HCT116 (cell line): ENCODE data around the gene FBXL16. TPM values are rescaled to one million over a fixed set of nuclear protein-coding genes. Genes with fewer than 3 reads are reported as not detected.
A peak's percentile ranks its signal among the peaks of the same experiment; 100 is the strongest.

Experiments used
- ATAC-seq: fragments of 200-7000 bp; cut with Tn5 transposase; 2 replicates; pipeline ENCODE4 v1.9.1; 2020; ENCODE audit warnings: mild to moderate bottlenecking, moderate library complexity
- BruUV-seq: library from RNA; stranded (reverse); fragments of 400-500 nt; replicated peaks from 2 replicates; lab custom pipeline; 2021; lab: Mats Ljungman, UMichigan
- CTCF ChIA-PET: fragments of 300-600 bp; sonication (Branson Sonifier 250); formaldehyde crosslinking; loops from one replicate; lab custom pipeline; 2021; ENCODE audit warnings: antibody characterized with exemption; lab: Charles Lee
- POLR2A ChIA-PET: fragments of 300-600, 350-600 bp; sonication (Branson Sonifier 250); formaldehyde crosslinking; loops from one replicate; lab custom pipeline; 2021; ENCODE audit warnings: antibody characterized with exemption; lab: Charles Lee
- RAD21 ChIA-PET, 2 experiments: fragments of 300-600 bp; sonication (Branson Sonifier 250); formaldehyde crosslinking; loops; one replicate each; lab custom pipeline; 2023; ENCODE audit warnings: low total read pairs in 2 of 2; ENCODE audit not compliant: uncharacterized antibody in 2 of 2, unreplicated experiment in 2 of 2, low non-redundant PET in 1 of 2; lab: Charles Lee
- DNase-seq: peaks from one replicate; pipeline ENCODE4 v3.0.0-alpha.2; 2010; ENCODE audit warnings: low read depth, low spot score
- H2AFZ ChIP-seq: fragments of 200-600 bp; shearing (Covaris generic), sonication (generic); 2 replicates; pipeline ENCODE4 v1.6.1; 2017; ENCODE audit warnings: low read depth, mixed run types, mixed read lengths, antibody characterized with exemption, low read length; ENCODE audit not compliant: poor library complexity, severe bottlenecking
- H3K27ac ChIP-seq: 2 replicates; pipeline ENCODE4 v1.5.1; 2012; ENCODE audit warnings: low read depth, low read length
- H3K27me3 ChIP-seq: fragments of 200-600 bp; sonication (generic); 2 replicates; pipeline ENCODE4 v1.6.1; 2016; ENCODE audit warnings: mixed run types, low read length, mixed read lengths; ENCODE audit not compliant: insufficient read depth
- H3K36me3 ChIP-seq, 2 experiments: fragments of 200-500 bp in 1 of 2; fragments of 200-600 bp in 1 of 2; sonication (Bioruptor generic) in 1 of 2; sonication (generic) in 1 of 2; 2 replicates each; pipeline versions ENCODE4 v1.5.1 to v1.6.1; 2014 to 2016; ENCODE audit warnings: low read length in 2 of 2, inconsistent platforms in 1 of 2, mixed read lengths in 1 of 2, mixed run types in 1 of 2; ENCODE audit not compliant: insufficient read depth in 2 of 2, control insufficient read depth in 1 of 2
- H3K4me1 ChIP-seq, 2 experiments: fragments of 200-600 bp in 1 of 2; sonication (generic) in 1 of 2; 2 replicates each; pipeline versions ENCODE4 v1.5.1 to v1.6.1; 2012 to 2017; ENCODE audit warnings: low read length in 2 of 2, inconsistent platforms in 1 of 2, mild to moderate bottlenecking in 1 of 2, mixed read lengths in 1 of 2, mixed run types in 1 of 2, moderate library complexity in 1 of 2; ENCODE audit not compliant: insufficient read depth in 2 of 2, control insufficient read depth in 1 of 2
- H3K4me2 ChIP-seq: fragments of 200-600 bp; sonication (generic); 2 replicates; pipeline ENCODE4 v1.6.1; 2017; ENCODE audit warnings: mixed run types, low read length, mixed read lengths
- H3K4me3 ChIP-seq, 2 experiments: fragments of 200-600 bp in 1 of 2; sonication (generic) in 1 of 2; replicated peaks in 1 of 2; 2 replicates each; pipeline ENCODE4 v1.5.1; 2011 to 2016; ENCODE audit warnings: low read length in 2 of 2, control low read depth in 1 of 2, low read depth in 1 of 2, mild to moderate bottlenecking in 1 of 2, mixed read lengths in 1 of 2, mixed run types in 1 of 2
- H3K79me2 ChIP-seq: fragments of 200-600 bp; sonication (generic); 2 replicates; pipeline ENCODE4 v1.6.1; 2017; ENCODE audit warnings: mild to moderate bottlenecking, mixed run types, low read length, moderate library complexity, mixed read lengths; ENCODE audit not compliant: insufficient read depth
- H3K9ac ChIP-seq: fragments of 200-600 bp; sonication (generic); 2 replicates; pipeline ENCODE4 v1.6.1; 2016; ENCODE audit warnings: low read length, mixed read lengths
- H3K9me2 ChIP-seq: fragments of 200-600 bp; sonication (generic), shearing (Covaris generic); 2 replicates; pipeline ENCODE4 v1.6.1; 2017; ENCODE audit warnings: mixed run types, mild to moderate bottlenecking, moderate library complexity; ENCODE audit not compliant: insufficient read depth
- H3K9me3 ChIP-seq, 2 experiments: fragments of 200-500 bp in 1 of 2; fragments of 200-600 bp in 1 of 2; sonication (Bioruptor generic) in 1 of 2; sonication (generic) in 1 of 2; 2 replicates each; pipeline ENCODE4 v1.6.1; 2014 to 2017; ENCODE audit warnings: low read length in 2 of 2, mixed read lengths in 2 of 2, inconsistent platforms in 1 of 2, low read depth in 1 of 2, mild to moderate bottlenecking in 1 of 2, mixed run types in 1 of 2, moderate library complexity in 1 of 2; ENCODE audit not compliant: control insufficient read depth in 1 of 2, insufficient read depth in 1 of 2
- H4K20me1 ChIP-seq: fragments of 200-600 bp; sonication (generic), shearing (Covaris generic); 2 replicates; pipeline ENCODE4 v1.6.1; 2017; ENCODE audit warnings: mixed run types, mild to moderate bottlenecking, moderate library complexity; ENCODE audit not compliant: insufficient read depth
- CTCF ChIP-seq, 3 experiments: fragments of 200-600 bp in 1 of 3; sonication (generic) in 1 of 3; IDR thresholded peaks in 2 of 3; conservative IDR thresholded peaks in 1 of 3; 2 replicates each; pipeline ENCODE4 v1.5.1; 2012 to 2017; ENCODE audit warnings: low read depth in 2 of 3, low read length in 2 of 3, antibody characterized with exemption in 1 of 3, borderline replicate concordance in 1 of 3, control low read depth in 1 of 3, mild to moderate bottlenecking in 1 of 3, mixed read lengths in 1 of 3, mixed run types in 1 of 3, moderate library complexity in 1 of 3; ENCODE audit not compliant: insufficient read depth in 1 of 3
- ELF1 ChIP-seq: IDR thresholded peaks from 2 replicates; pipeline ENCODE4 v1.6.1; 2012; ENCODE audit warnings: low read depth, borderline replicate concordance
- FOSL1 ChIP-seq: IDR thresholded peaks from 2 replicates; pipeline ENCODE4 v1.6.1; 2012; ENCODE audit warnings: low read depth
- POLR2AphosphoS5 ChIP-seq: IDR thresholded peaks from 2 replicates; pipeline ENCODE4 v1.6.1; 2011; ENCODE audit warnings: mild to moderate bottlenecking, low read depth, low read length, moderate library complexity
- SP1 ChIP-seq: IDR thresholded peaks from 2 replicates; pipeline ENCODE4 v1.6.1; 2012; ENCODE audit warnings: low read depth
- TCF7L2 ChIP-seq: IDR thresholded peaks from 2 replicates; pipeline ENCODE4 v1.7.0; 2011; ENCODE audit warnings: borderline replicate concordance, inconsistent platforms; ENCODE audit not compliant: insufficient read depth, insufficient read length; ENCODE audit errors: extremely low read depth
- intact Hi-C: fragments of 100-400 bp; cut with micrococcal nuclease; formaldehyde crosslinking; loops from 2 replicates; pipeline ENCODE4 v1.10.0; 2022
- total RNA-seq: library from RNA; stranded (reverse); gene quantifications from one replicate; pipeline ENCODE4 v1.2.1, GENCODE V29; 2021; ENCODE audit not compliant: unreplicated experiment

The FBXL16 gene
- total RNA-seq, 1 experiment from 2014 or later, result 49.7 TPM

- no peak overlapping the region for H2AFZ ChIP-seq
- peak overlapping the region; percentile 66 to 90 for H3K4me3 ChIP-seq
- H3K9me2 ChIP-seq, result no peaks in the 10 kb centered on the region
- ChIA-PET POLR2A (no interaction called here), CTCF (no interaction called here), RAD21 (no interaction called here)
- H3K4me1 ChIP-seq, result peaks cover 13 to 55% of the 10 kb centered on the region in 2 experiments
- peak overlapping the region; percentile 98 for H3K27ac ChIP-seq
- intact Hi-C loops, result no loop called here
- no peaks in the 10 kb centered on the region for H4K20me1 ChIP-seq
- H3K36me3 ChIP-seq, result peaks cover 0 to 33% of the 10 kb centered on the region in 2 experiments; a peak in 2 of 4 replicates
- H3K9me3 ChIP-seq, result no peaks in the 10 kb centered on the region
- no peaks in the 10 kb centered on the region for H3K27me3 ChIP-seq
- ATAC-seq, result no peak
- peaks cover 41% of the 10 kb centered on the region for H3K79me2 ChIP-seq
- H3K4me2 ChIP-seq, result peak overlapping the region; percentile 97
- BruUV-seq, result TSS peak; percentile 80
- no peak for DNase-seq
- no peak for TF ChIP-seq ELF1
- TF ChIP-seq POLR2AphosphoS5, result peak; percentile 11; the same call in 1 of the 2 replicates
- TF ChIP-seq CTCF (IDR thresholded peaks at IDR 0.05 in 2 of 3, conservative IDR thresholded peaks at IDR 0.05 in 1 of 3; ENCODE audit: borderline replicate concordance in 1 of 3, insufficient read depth in 1 of 3, low read depth in 2 of 3, low read length in 2 of 3), result no peak
- TF ChIP-seq FOSL1, result no peak
- no peak for TF ChIP-seq SP1
- no peak for TF ChIP-seq TCF7L2
- H3K9ac ChIP-seq, result peak overlapping the region; percentile 92
Observed at GRCh38 chr16:681746-682427, 23.7 kb downstream of the FBXL16 start.
